Measurements from ENCODE around the gene CKS2. TPM values are rescaled to one million over a fixed set of nuclear protein-coding genes. Genes with fewer than 3 reads are reported as not detected.
"Not testable (repeated sequence)": the region's sequence is repeated elsewhere in the genome, so short reads cannot be mapped to it uniquely, and the experiment has no call there.

CKS2 gene
- total RNA-seq, 4 donors from 2014 or later, result 3.5 to 7.2 (median 6.1) TPM

DNA sequence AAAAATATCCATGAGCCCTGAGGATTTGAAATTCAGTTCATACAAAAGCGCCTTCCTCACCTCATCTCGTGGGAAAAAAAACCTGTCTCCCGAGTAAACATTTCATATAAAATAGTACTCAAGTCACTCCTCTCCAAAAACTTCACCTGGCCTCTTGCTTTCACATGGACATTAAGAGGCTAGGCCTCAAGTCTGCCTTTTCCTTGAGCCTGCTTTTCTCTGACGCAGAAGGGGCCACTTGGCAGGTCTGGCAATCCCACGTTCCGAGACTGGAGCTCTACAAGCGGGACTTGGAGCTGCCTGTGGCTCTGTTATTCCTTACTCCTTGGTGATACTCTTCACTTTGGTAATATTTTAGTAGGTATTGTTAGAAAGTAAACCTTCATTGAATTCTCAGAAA is 26.9 kb upstream of the CKS2 start:
- H3K27ac ChIP-seq, result no peak overlapping the region
- no peak overlapping the region for H3K4me3 ChIP-seq
- no peaks in the 10 kb centered on the region for H3K9me3 ChIP-seq
- TF ChIP-seq EP300 (IDR thresholded peaks at IDR 0.05) (no peak), POLR2A (IDR thresholded peaks at IDR 0.05) (no peak), CTCF (IDR thresholded peaks at IDR 0.05) (no peak)
- peaks cover 0 to 10% (median 0%) of the 10 kb centered on the region in 3 donors for H3K36me3 ChIP-seq
- no peak for DNase-seq (ENCODE audit: low spot score in 2 of 2)
- H3K4me1 ChIP-seq, result no peaks in the 10 kb centered on the region
- 88 to 92% methylated on average over 7 of the region's 7 CpGs for WGBS, 2 donors
- H3K27me3 ChIP-seq, result no peaks in the 10 kb centered on the region

- Histone ChIP-seq H3K4me1 (no peaks in the 10 kb centered on the region), H3K27me3 (no peaks in the 10 kb centered on the region), H3K4me3 (no peak overlapping the region), H3K27ac (no peak overlapping the region), H3K36me3 (no peaks in the 10 kb centered on the region), H3K9me3 (peaks cover 0 to 7% (median 0%) of the 10 kb centered on the region in 4 donors)
- DNase-seq (ENCODE audit: low spot score in 2 of 2), result no peak
- WGBS, 2 donors, result 60 to 75% methylated on average over 2 of the region's 2 CpGs
- TF ChIP-seq POLR2A (IDR thresholded peaks at IDR 0.05) (no peak), EP300 (IDR thresholded peaks at IDR 0.05) (no peak), CTCF (IDR thresholded peaks at IDR 0.05) (no peak)
Measured at GRCh38 chr9:89291741-89292140, 19.3 kb upstream of the CKS2 start.

- H3K4me1 ChIP-seq, result no peaks in the 10 kb centered on the region
- 97 to 100% methylated on average over 1 of the region's 1 CpG for WGBS, 2 donors
- no peak for TF ChIP-seq CTCF (IDR thresholded peaks at IDR 0.05)
- no peak for TF ChIP-seq EP300 (IDR thresholded peaks at IDR 0.05)
- no peak for TF ChIP-seq POLR2A (IDR thresholded peaks at IDR 0.05)
Measured at GRCh38 chr9:89293014-89293413, 18.0 kb upstream of the CKS2 start.

DNA sequence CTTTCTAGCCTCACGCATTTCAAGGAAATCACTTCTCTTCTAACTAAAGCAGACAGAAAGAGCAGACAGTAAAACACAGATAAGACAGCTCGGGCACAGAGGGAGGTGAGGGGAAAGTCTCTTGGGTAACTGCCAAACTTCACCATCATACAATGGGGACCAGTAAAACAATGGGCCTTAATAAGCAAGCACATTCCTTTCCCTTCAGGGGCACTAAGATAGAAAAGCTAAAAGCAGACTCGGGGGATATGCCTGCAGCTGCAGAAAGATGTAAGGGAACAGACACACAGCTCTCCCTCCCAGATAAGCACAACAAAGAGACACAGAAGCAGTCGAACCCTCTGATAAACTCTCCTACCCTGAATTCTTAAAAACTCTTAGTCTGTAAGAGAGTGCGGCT is 15.6 kb upstream of the CKS2 start:
- no peak for DNase-seq (ENCODE audit: low spot score in 2 of 2)

More at GRCh38 chr9:89293014-89293413, 18.0 kb upstream of the CKS2 start:
- Histone ChIP-seq H3K27ac (no peak overlapping the region), H3K9me3 (peaks cover 0 to 7% (median 0%) of the 10 kb centered on the region in 4 donors), H3K36me3 (no peaks in the 10 kb centered on the region), H3K4me3 (no peak overlapping the region), H3K27me3 (no peaks in the 10 kb centered on the region)
- DNase-seq (ENCODE audit: low spot score in 2 of 2), result no peak

DNA sequence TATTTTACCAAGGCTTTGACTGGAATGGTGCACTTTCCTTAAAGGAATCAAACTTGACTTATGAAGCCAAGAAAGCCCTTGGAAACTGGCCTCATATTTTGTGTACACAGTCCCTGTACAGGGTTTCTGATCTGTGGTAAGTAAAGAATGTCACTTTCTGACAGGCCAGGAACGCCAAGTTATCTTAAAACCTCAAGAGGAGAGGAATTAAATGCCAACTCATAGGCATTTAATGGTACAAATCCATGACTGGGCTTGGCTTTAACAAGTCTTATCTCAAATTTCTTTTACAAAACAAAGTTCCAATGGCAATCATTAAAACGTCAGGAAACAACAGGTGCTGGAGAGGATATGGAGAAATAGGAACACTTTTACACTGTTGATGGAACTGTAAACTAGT is 9.0 kb upstream of the CKS2 start:
- H3K36me3 ChIP-seq; H3K9me3 ChIP-seq; DNase-seq (ENCODE audit: low spot score in 2 of 2); H3K4me1 ChIP-seq; H3K27me3 ChIP-seq; H3K4me3 ChIP-seq; H3K27ac ChIP-seq: not testable (repeated sequence)
- 80 to 93% methylated on average over 2 of the region's 2 CpGs for WGBS, 2 donors

More for the DNA sequence above, 15.6 kb upstream of the CKS2 start:
- Histone ChIP-seq H3K4me3 (no peak overlapping the region), H3K27me3 (no peaks in the 10 kb centered on the region), H3K9me3 (peaks cover 0 to 7% (median 0%) of the 10 kb centered on the region in 4 donors), H3K36me3 (no peaks in the 10 kb centered on the region), H3K27ac (no peak overlapping the region), H3K4me1 (no peaks in the 10 kb centered on the region)
- 53 to 61% methylated on average over 5 of the region's 5 CpGs for WGBS, 2 donors
- no peak for TF ChIP-seq EP300 (IDR thresholded peaks at IDR 0.05)
- TF ChIP-seq CTCF (IDR thresholded peaks at IDR 0.05), result no peak
